Measurements from ENCODE around the gene ZFHX2.
"Not testable (repeated sequence)": the region's sequence is repeated elsewhere in the genome, so short reads cannot be mapped to it uniquely, and the experiment has no call there.

DNA sequence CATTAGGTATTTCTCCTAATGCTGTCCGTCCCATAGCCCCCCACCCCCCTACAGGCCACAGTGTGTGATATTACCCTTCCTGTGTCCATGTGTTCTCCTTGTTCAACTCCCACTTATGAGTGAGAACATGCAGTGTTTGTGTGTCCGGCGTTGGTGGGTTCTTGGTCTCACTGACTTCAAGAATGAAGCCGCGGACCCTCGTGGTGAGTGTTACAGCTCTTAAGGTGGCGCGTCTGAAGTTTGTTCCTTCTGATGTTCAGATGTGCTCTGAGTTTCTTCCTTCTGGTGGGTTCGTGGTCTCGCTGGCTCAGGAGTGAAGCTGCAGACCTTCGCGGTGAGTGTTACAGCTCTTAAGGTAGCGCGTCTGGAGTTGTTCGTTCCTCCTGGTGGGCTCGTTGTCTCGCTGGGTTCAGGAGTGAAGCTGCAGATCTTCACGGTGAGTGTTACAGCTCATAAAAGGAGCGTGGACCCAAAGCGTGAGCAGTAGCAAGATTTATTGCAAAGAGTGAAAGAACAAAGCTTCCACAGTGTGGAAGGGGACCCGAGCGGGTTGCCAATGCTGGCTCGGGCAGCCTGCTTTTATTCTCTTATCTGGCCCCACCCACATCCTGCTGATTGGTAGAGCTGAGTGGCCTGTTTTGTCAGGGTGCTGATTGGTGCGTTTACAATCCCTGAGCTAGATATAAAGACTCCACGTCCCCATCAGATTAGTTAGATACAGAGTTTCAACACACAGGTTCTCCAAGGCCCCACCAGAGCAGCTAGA, 32.4 kb upstream of the ZFHX2 start:
- TF ChIP-seq EZH2 (IDR thresholded peaks at IDR 0.05; ENCODE audit: borderline replicate concordance, low read length): not testable (repeated sequence)
- TF ChIP-seq, protein P1, sequence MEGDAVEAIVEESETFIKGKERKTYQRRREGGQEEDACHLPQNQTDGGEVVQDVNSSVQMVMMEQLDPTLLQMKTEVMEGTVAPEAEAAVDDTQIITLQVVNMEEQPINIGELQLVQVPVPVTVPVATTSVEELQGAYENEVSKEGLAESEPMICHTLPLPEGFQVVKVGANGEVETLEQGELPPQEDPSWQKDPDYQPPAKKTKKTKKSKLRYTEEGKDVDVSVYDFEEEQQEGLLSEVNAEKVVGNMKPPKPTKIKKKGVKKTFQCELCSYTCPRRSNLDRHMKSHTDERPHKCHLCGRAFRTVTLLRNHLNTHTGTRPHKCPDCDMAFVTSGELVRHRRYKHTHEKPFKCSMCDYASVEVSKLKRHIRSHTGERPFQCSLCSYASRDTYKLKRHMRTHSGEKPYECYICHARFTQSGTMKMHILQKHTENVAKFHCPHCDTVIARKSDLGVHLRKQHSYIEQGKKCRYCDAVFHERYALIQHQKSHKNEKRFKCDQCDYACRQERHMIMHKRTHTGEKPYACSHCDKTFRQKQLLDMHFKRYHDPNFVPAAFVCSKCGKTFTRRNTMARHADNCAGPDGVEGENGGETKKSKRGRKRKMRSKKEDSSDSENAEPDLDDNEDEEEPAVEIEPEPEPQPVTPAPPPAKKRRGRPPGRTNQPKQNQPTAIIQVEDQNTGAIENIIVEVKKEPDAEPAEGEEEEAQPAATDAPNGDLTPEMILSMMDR (conservative IDR thresholded peaks at IDR 0.05 in 1 of 2, IDR thresholded peaks at IDR 0.05 in 1 of 2; ENCODE audit: extremely low read depth in 1 of 2, insufficient read depth in 1 of 2, low read depth in 1 of 2, low read length in 2 of 2): not testable (repeated sequence)

Data from mammary epithelial cell (primary cell).